HG02981 (cell line): ENCODE measurements around the gene RTF1.

ENCODE experiments used
- ATAC-seq: cut with Tn5 transposase; IDR thresholded peaks from one replicate; pipeline ENCODE4 v1.9.1; 2021; ENCODE audit warnings: mild to moderate bottlenecking, moderate library complexity; ENCODE audit not compliant: unreplicated experiment

Gene RTF1

DNA sequence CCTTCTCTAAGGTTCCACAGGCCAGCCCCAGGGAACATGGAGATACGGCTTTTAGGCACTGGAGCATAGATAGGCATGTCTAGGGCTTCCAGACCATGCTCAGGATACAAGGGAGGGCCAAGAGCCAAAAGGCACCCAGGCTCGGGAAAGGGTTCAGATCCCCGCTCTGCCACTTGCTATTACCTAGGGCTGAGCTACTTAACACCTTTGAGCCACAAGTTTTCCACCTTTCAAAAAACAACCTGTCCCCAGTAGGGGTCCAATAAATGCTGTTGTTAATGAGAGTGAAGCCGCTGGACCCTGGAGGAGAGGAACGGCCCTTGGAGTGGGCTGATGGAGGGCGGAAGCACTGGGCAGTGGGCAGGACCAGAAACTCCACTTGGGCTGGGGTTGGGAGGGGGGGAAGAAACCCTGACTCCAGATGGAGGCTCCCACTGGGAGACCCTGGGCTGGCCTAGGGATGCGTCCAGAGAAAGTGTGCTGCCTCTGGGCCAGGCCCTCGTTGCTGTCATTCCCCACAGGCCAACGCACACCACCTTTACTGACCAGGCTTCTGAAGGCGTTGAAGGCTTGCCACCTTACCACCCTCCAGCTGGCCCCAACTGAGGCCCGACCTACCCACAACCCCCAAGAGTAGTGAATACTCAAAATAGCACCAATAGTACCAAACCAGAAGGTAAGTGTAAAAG is 68.2 kb downstream of the RTF1 start:
- ATAC-seq: no peak

DNA sequence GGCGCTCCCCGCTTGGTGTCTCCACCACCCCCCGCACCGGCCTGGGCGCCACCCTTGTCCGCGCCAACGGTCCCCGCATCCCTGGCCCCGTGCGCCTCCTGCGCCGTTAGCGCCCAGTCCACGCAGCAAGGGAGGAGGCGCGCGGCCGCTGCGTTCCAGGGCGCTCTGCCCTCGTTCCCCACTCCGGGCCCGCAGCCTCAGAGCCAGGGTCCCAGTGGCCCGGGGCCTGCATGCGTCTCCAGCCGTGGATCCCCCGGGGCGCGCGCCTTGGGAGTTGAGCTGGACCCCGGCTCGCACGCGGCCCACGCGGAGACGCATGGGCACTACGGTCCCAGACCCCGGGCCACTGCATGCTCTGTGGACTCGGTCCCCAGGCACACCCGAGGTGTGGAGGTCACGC is 69.4 kb downstream of the RTF1 start:
- ATAC-seq: no peak

DNA sequence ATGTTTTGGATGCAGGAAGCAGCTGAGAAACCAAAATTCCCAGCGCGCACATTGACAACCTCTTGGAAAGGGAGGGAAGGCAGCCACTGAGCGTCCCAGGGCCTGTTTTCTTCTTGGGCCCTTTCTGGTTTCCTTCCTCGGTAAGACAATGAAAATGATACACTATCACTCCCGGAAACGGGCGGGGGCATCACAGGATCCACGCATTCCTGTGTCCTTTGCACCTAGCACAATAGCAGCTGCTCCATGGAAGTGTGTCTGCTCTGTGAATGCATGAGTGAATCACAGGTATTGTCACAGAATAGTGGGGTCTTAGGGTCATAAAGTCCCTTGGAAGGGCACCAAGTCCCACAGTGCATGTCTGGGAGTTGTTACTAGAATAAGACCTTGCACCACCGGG is 70.5 kb downstream of the RTF1 start:
- no peak for ATAC-seq

DNA sequence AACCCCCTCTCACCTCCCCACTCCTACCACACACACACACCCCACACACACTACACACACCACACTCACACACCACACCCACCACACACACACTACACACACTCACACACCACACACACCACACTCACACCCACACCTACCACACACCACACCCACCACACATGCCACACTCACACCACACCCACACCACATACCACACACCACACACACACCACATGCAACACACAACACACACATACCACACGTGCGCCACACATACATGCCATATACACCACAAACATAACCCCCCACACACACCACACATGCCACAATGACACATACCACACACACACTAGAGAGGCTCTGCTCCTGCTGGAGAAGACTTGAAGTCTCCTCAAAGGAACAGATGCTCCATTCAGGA is 70.9 kb downstream of the RTF1 start:
- no peak for ATAC-seq

GRCh38 chr15:41489641-41490040 is 72.7 kb downstream of the RTF1 start:
- ATAC-seq: no peak

DNA sequence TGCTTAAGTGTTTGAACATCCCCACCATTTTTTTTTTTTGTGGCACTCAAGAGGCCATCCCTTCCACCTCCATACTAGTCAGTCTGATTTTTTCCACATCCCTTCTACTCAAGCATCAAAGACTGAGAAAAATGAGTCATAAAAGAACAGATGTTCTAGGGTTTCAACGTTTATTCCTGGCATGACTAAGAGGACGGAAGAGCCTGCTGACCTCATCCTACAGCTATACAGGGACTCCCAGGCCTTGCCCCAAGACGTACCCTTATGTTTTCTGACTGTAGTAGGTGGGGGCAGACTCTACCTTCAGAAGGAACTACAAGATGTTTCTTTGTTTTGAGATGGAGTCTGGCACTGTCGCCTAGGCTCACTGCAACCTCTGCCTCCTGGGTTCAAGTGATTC is 73.5 kb downstream of the RTF1 start:
- no peak for ATAC-seq

DNA sequence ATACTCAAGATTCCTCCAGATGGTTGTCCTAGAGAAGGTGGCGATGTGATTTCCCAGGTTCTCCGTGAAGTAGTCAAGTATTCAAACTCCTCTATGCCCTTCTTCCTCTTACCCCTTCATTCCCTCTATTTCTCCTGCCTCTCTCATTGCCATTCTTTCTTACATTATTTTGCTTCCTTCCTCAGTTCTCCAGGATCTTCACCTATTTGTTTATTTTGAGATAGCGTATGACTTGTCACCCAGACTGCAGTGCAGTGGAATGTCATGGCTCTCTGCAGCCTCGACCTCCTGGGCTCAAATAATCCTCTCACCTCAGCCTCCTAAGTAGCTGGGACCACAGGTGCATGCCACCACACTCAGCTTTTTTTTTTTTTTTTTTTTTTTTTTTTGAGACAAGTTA is 75.0 kb downstream of the RTF1 start:
- ATAC-seq: no peak

GRCh38 chr15:41492597-41493204 is 75.8 kb downstream of the RTF1 start:
- ATAC-seq: no peak

- ATAC-seq: peak; percentile 71
Measured at GRCh38 chr15:41493205-41493901, 76.5 kb downstream of the RTF1 start, which contains the start of gene ITPKA. ITPKA (plus strand) TSS chr15:41493874; CDS start chr15:41493928, 54 bp downstream.

DNA sequence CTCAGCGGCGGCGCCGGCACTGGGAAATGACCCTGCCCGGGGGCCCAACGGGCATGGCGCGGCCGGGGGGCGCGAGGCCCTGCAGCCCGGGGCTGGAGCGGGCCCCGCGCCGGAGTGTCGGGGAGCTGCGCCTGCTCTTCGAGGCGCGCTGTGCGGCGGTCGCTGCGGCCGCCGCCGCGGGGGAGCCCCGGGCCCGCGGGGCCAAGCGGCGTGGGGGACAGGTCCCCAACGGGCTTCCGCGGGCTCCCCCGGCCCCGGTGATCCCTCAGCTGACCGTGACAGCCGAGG is 77.0 kb downstream of the RTF1 start:
- ATAC-seq: peak; percentile 10

- ATAC-seq: peak; percentile 3
Measured at GRCh38 chr15:41494190-41494921, 77.5 kb downstream of the RTF1 start.

- ATAC-seq: no peak
Measured at GRCh38 chr15:41494922-41495735, 78.2 kb downstream of the RTF1 start.

GRCh38 chr15:41495736-41496599 is 79.1 kb downstream of the RTF1 start:
- no peak for ATAC-seq

DNA sequence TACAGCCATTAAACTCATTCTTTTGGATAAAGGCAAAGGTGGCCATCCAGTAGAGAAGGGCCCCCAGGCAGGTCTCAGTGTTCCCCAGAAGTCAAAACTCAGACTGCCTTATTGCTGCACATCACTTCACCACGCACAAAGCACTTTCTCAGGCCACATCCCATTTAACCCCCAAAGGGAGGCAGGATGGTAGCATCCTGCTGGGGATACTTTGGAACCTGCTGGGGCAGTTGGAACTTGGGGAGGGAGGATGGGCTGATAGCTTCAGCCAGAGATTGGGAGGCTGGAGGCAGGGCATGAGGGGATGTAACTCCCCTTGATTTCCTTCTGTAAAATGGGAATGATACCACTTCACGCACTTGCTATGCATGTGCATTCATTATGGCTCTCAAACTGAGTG is 81.8 kb downstream of the RTF1 start:
- ATAC-seq: no peak

DNA sequence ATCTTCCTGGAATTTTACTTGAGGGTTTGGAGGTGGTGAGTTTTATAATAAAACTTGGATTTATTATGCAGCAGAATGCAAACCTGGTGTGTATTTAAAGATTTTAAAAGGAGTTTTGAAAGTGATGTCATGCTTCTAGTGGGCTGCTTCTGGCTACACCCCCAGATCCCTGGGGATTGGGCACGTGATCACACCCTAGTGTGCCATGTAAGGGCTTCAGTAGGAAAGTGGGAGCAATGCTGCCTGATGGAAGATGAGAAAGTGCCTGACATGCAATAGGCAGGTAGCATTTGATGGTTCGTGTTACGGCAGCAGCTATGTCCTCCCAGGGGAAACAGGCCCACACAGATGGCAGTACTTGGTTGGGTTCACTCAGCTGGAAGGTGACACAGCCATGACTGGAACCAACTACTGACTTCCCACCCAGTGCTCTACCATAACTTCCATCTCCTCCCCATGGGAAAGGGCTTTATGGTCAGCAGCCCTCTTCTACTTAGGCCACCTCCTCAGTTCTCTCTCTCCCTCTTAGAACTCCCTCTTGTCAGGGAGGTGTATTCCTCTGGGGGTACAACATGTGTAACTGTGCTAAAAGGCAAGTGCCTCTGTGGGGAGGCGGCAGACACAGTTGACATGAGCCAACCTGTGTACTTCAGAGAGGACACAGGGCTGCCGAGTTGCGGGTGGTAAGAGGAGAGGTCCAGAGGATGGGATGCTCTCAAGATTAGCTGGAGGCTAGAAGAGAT is 82.4 kb downstream of the RTF1 start:
- no peak for ATAC-seq

DNA sequence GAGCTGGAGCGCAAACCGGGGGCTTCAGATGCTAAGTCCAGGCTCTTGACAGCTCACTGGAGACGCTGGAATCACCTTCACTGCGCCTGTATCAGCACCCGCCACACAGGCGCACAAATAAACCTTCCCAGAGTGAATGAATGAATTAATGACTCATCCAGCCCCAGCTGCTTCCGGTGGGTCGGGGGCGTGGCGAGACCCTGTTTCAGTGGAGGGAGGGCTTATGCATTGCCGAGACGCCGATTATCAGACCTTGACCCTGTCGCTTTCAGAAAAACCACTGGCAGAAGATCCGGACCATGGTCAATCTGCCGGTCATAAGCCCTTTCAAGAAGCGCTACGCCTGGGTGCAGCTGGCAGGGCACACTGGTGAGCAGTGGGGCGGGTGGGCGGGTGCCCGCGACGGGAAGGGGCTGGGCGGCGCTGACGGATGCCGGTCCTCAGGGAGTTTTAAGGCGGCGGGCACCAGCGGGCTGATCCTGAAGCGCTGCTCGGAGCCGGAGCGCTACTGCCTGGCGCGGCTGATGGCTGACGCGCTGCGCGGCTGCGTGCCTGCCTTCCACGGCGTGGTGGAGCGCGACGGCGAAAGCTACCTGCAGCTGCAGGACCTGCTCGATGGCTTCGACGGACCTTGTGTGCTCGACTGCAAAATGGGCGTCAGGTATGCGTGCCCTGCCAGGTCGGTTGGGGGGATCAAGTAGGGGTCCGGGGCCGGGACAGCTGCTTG is 84.5 kb downstream of the RTF1 start:
- peak; percentile 41 for ATAC-seq

DNA sequence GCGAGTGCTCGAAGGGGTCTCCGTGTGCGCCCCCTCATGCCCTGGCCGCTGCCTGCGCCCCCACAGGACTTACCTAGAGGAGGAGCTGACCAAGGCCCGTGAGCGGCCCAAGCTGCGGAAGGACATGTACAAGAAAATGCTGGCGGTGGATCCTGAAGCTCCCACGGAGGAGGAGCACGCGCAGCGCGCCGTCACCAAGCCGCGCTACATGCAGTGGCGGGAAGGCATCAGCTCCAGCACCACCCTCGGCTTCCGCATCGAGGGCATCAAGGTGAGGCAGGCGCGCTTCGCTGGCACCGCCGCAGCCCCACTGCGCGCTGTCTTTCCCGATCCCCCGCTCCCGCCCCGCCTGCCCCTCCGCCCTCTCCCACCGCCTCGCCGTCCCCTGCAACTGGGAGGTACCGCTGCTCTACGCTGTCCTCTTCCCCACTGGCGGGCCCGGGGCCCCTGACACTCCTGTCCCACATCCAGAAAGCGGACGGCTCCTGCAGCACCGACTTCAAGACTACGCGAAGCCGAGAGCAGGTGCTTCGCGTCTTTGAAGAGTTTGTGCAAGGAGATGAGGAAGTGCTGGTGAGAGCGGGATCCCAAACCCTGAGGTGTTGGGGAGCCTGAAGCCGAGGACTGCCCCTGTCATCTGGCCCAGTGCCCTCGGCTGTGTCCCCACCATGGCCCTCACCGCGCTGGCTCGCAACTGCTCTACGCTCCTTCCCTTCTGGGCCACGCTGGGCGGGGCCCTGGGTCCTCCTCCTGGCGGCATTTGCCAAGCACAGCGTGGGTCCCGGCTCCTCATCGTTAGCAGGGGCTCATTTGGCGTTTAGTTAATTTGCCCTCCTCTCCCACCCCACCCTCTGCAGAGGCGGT is 85.3 kb downstream of the RTF1 start:
- ATAC-seq: no peak
